Superior temporal gyrus (tissue), 1 donor: ENCODE results near the gene EFNA1.
"Not testable (repeated sequence)": the region's sequence is repeated elsewhere in the genome, so short reads cannot be mapped to it uniquely, and the experiment has no call there.

ENCODE experiments used
- DNase-seq: peaks from one replicate; pipeline ENCODE4 v3.0.0-alpha.2; 2016; ENCODE audit errors: extremely low spot score

The EFNA1 gene

GRCh38 chr1:155145491-155145890 is 17.8 kb downstream of the EFNA1 start:
- no peak for DNase-seq

DNA sequence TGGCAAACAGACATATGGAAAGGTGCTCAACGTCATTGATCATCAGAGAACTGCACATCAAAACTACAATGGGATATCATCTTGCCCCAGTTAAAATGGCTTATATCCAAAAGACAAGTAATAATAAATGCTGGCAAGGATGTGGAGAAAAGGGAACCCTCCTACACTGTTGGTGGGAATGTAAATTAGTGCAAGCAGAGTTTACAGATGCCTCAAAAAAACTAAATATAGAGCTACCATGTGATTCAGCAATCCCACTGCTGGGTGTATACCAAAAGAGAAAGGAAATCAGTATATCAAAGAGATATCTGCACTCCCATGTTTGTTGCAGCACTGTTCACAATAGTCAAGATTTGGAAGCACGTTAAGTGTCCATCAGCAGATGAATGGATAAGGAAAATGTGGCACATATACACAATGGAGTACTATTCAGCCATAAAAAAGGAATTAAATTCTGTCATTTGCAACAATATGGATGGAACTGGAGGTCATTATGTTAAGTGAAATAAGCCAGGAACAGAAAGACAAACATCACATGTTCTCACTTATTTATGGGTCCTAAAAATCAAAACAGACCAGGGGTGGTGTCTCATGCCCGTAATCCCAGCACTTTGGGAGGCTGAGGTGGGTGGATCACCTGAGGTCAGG is 28.4 kb downstream of the EFNA1 start:
- not testable (repeated sequence) for DNase-seq

- no peak for DNase-seq
Observed at GRCh38 chr1:155158991-155159390, 31.3 kb downstream of the EFNA1 start.

- no peak for DNase-seq
Observed at GRCh38 chr1:155160128-155160527, 32.5 kb downstream of the EFNA1 start.

DNA sequence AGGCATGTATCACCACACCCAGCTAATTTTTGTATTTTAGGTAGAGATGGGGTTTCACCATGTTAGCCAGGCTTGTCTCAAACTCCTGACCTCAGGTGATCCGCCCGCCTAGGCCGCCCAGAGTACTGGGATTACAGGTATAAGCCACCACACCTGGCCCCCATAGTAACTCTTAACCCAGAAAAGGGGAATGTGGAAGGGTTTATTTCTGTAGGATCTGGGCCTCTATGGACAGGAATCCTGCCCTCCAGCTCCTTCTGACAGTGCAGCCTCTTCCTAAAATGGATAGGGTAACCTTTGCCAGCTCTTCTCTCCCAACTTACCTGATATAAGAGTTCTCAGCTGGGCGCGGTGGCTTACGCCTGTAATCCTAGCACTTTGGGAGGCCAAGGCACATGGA is 35.0 kb downstream of the EFNA1 start:
- not testable (repeated sequence) for DNase-seq

GRCh38 chr1:155163785-155164184 is 36.1 kb downstream of the EFNA1 start:
- not testable (repeated sequence) for DNase-seq

GRCh38 chr1:155164625-155165024 is 36.9 kb downstream of the EFNA1 start:
- not testable (repeated sequence) for DNase-seq

DNA sequence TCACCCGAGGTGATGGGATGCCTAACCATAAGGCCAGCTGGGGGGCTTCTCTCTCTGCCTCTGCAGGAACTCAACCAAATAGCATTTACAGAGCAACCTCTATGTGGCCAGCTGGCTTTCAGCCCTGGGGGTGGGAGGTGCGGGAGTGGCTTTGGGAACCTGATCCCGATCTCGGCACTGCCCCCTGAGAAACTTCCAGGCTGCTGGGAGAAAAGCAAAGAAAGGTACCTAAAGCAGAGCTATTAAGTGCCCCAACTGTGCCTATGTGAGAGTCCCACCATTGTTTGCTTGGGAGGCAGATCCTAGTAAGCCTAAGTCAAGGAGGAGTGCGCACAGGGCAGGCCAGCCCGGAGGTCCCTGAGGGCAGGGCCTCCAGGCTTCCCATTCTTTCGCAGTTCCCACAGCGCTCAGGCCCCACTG is 38.4 kb downstream of the EFNA1 start:
- DNase-seq: no peak

DNA sequence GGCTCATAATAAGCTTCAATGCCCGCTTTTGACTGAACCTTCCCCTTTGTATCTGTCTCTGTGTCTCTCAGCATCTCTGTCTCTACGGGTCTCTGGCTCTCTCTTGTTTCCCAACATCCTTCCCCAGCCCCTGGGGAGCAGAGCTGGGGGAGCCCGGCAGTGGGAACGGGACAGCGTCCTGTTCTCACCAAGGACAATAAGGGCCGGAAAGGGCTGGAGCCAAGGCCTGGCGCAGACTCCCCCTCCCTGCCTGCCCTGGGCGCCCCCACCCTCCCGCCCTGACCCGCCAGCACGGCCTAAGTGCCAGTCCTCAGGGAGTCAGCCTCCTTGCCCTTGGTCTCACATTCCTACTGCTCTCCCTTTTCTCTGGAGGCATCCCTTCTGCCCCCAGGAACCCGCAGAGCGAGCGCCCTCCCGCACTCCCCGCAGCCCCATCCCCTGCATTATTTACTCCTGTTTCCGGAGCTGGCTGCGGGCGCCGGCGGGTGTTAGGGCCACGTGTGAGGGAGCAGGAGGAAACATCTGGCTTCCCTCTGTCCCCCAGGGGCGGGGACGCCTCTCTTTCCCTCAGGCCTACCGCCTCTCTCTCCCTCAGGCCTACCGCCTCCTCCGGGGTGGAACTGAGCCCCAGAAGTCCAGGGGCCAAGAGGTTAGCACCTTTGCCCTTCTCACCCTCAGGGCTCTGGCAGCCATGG is 38.9 kb downstream of the EFNA1 start:
- no peak for DNase-seq

GRCh38 chr1:155167166-155168104 is 39.8 kb downstream of the EFNA1 start:
- peak; percentile 97 for DNase-seq

DNA sequence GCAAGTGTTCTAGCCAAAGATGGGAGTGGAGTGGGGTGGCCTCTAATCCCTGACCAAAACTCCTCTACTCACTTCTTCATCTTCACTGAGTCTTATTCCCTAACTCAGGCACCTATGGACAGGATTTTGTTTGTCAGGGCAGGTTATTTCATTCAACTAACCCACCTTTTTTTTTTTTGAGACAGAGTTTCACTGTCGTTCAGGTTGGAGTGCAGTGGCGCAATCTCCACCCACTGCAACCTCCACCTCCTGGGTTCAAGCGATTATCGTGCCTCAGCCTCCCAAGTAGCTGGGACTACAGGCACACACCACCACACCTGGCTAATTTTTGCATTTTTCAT is 40.4 kb downstream of the EFNA1 start:
- not testable (repeated sequence) for DNase-seq

DNA sequence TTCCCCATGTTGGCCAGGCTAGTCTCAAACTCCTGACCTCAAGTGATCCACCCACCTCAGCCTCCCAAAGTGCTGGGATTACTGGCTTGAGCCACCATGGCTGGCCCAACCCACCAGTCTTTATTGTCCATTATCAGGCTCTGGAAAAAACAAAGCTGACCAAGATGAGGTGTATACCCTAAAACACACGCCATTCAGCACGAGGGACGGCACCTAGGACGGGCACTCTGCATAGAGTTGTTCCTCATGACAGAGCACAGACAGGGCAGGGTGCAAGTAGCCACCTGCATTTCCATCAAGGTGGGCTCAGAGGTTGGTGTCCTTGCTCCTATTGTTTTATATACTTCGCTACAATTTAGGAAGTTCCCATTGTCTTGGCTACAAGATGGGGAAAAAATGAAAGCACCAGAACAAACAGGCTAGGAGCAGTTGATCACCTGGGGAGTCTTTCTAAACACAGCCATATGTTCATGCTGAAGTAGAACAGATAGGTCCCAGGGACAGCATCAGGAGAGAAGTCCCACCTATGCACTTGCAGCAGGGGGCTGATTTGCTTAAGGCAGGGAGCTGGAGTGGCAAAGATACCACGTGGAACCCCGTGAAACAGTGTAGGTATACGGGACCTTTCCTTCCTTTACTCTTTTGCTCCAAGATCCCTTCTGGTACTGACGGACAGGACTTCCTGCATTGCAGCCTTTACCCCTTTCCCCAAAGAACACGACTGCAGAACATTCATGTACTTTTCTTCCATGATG is 41.0 kb downstream of the EFNA1 start:
- DNase-seq: no peak

DNA sequence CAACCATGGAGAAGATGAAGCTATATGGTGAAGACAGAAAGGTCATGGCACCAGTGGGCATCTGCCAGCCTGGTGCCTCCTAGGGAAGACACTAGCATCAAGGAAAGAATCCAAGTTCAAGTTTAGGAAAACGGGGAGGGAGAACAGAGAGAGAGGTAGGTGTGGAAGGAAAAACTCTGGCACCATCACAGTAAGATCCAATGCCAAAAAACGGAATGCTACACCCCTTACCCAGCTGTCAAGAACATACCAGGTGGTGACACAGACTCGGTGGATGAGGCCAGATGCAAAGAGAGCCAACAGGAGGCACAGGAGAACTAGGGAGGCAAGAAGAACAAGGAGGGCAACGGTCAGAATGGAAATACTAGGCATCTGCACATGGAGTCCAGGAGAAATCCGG is 41.9 kb downstream of the EFNA1 start:
- no peak for DNase-seq

GRCh38 chr1:155170101-155170785 is 42.6 kb downstream of the EFNA1 start:
- DNase-seq: no peak

GRCh38 chr1:155170806-155171205 is 43.1 kb downstream of the EFNA1 start:
- no peak for DNase-seq

DNA sequence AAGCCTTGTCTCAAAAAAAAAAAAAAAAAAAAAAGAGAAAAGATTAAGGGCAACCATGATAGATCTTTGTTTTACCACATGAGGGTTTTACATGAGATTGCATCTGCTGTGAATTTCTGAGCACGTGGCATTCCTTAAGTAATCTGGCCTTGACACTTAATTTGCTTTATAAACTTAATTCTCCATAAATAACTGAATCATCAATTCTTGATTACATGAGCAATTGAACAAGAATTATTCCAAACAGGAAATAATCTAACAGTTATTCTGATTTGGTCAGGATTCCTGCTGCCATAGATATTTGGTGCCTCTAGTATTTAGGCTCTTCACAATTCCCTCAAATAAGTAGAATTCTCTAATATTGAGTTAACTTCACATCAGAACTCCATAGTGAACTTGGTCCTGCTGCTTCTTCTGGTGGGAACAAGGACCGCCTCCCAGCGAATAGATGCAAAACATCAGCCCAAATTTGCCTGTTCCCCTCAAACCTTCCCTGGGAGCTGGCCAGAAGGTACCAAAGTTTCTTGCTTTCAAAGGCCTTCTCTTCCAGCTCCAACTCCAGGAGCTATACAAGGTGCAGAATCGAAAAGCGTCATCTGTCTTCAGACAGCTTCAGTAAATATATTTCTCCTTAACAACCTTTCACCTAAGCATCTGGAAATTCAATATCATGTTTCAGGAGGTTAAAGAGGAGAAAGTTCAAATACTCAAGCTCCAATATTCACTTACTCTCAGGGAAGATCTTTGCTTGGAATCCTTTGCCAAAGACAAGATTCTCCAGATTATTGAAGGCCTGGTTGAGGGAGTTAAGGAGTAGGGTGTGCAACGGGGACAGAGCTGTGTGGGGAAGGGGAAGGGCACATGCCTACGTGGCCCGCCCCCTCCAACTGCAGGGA is 44.4 kb downstream of the EFNA1 start:
- no peak for DNase-seq

GRCh38 chr1:155172732-155173477 is 45.2 kb downstream of the EFNA1 start, which contains the start of gene KRTCAP2:
TSS of gene KRTCAP2 (minus strand) at chr1:155173304. CDS start at chr1:155173224, 80 bp downstream.
- peak; percentile 97 for DNase-seq

- peak; percentile 13 for DNase-seq
Observed at GRCh38 chr1:155173478-155174323, 46.0 kb downstream of the EFNA1 start, which contains the start of gene TRIM46. TSS of gene TRIM46 (plus strand) at chr1:155173849. CDS start at chr1:155173967, 118 bp downstream.
